Measurements from ENCODE around the gene ITGA11. TPM values are rescaled to one million over a fixed set of nuclear protein-coding genes. Genes with fewer than 3 reads are reported as not detected.

ITGA11 gene
- total and polyA plus RNA-seq, 8 donors: 0.19 to 4.1 (median 0.66) TPM

DNA sequence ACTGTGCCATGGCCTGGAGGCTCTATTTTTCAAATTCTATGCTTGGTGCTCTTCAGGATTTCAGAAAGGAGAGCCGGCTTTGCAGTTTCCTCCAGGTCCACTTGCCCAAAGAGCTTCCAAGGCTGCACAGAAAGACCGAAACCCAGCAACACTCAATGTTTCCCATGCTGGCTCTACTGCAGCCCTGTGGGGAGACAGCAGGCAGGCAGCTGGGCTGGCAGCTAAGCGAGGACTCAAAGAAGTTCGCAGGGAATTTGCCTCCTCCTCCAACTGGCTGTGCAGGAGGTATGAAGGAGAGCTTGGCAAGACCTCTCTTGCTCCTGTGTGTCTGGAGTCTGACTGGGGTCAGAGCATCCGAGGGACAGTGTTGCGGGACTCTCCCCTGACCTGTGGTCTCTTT, 17.4 kb upstream of the ITGA11 start:
- TF ChIP-seq, protein P1, sequence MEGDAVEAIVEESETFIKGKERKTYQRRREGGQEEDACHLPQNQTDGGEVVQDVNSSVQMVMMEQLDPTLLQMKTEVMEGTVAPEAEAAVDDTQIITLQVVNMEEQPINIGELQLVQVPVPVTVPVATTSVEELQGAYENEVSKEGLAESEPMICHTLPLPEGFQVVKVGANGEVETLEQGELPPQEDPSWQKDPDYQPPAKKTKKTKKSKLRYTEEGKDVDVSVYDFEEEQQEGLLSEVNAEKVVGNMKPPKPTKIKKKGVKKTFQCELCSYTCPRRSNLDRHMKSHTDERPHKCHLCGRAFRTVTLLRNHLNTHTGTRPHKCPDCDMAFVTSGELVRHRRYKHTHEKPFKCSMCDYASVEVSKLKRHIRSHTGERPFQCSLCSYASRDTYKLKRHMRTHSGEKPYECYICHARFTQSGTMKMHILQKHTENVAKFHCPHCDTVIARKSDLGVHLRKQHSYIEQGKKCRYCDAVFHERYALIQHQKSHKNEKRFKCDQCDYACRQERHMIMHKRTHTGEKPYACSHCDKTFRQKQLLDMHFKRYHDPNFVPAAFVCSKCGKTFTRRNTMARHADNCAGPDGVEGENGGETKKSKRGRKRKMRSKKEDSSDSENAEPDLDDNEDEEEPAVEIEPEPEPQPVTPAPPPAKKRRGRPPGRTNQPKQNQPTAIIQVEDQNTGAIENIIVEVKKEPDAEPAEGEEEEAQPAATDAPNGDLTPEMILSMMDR (IDR thresholded peaks at IDR 0.05): no peak
- ATAC-seq (no peak), DNase-seq (no peak), FAIRE-seq (no peak)
- Histone ChIP-seq H3K4me3 (no peak overlapping the region), H3K9me3 (no peaks in the 10 kb centered on the region), H3K27ac (no peak overlapping the region), H3K36me3 (no peaks in the 10 kb centered on the region), H3K4me1 (no peaks in the 10 kb centered on the region), H3K27me3 (no peaks in the 10 kb centered on the region)
- WGBS, 2 donors: 79 to 87% methylated on average over 6 of the region's 6 CpGs
- intact Hi-C loops (cut with DNase I): no loop called here

DNA sequence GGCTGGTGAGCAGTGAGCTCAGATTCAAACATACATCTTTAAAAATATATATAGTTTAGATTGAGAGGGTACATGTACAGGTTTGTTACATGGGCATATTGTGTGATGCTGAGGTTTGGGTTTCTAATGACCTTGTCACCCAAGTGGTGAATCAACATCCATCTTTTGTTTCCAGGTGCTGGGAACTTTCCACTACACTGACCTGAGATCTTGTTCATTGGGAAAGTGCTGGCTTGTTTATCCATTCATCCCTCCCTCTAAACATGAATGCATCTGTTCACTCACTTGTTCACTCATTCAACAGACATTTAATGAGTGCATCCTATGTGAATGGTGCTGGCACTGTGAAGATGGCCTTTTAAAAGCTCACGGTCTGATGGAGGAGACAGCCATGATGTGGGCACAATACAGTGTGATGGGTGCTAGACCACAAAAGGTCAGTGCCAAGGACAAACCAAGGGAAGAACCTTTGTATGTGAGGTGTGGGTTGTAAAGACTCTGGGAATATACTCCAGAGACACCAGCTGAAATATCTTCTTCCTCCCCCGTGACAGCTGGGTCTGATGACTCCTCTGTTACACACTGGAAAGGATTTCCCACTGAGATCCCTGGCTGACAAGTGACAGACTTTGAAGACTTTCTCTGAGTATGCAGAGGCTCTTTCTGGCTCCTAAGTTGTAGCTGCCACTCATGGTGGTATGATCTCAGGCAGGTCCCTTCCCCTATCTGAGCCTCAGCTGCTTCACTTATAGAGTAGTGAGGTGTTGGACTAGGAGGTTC, 16.2 kb upstream of the ITGA11 start:
- Histone ChIP-seq H3K4me1 (no peaks in the 10 kb centered on the region), H3K9me3 (no peaks in the 10 kb centered on the region), H3K27me3 (no peaks in the 10 kb centered on the region), H3K27ac (no peak overlapping the region), H3K4me3 (no peak overlapping the region), H3K36me3 (no peaks in the 10 kb centered on the region)
- intact Hi-C loops (cut with DNase I): no loop called here
- FAIRE-seq: no peak
- TF ChIP-seq, protein P1 (IDR thresholded peaks at IDR 0.05): no peak
- no peak for ATAC-seq
- 42 to 45% methylated on average over 2 of the region's 2 CpGs for WGBS, 2 donors
- no peak for DNase-seq

DNA sequence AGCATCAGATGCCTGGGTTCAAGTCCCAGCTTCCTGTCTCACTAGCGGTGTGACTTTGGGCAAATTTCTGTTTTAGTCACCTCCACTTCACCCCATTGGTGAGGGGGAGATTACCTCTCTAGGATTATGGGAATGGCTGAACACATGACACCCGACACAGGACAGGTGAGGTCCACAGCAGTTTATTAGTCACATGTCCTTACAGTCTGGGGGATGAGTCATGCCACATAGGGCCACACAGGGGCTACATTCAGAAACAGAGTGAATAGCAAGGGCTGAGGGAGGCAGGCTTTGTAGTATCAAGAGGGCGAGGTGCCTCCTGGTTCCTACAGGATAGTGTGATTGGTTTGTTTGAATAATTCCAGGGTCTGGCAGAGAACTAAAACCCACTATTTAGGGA, 15.2 kb upstream of the ITGA11 start:
- FAIRE-seq: no peak
- no peak overlapping the region for H3K4me3 ChIP-seq
- H3K27ac ChIP-seq: no peak overlapping the region
- ATAC-seq: no peak
- H3K36me3 ChIP-seq: no peaks in the 10 kb centered on the region
- DNase-seq: no peak
- H3K4me1 ChIP-seq: no peaks in the 10 kb centered on the region
- no peaks in the 10 kb centered on the region for H3K27me3 ChIP-seq
- TF ChIP-seq, protein P1 (IDR thresholded peaks at IDR 0.05): no peak
- WGBS, 2 donors: 82 to 85% methylated on average over 3 of the region's 3 CpGs
- intact Hi-C loops (cut with DNase I): no loop called here
- no peaks in the 10 kb centered on the region for H3K9me3 ChIP-seq

DNA sequence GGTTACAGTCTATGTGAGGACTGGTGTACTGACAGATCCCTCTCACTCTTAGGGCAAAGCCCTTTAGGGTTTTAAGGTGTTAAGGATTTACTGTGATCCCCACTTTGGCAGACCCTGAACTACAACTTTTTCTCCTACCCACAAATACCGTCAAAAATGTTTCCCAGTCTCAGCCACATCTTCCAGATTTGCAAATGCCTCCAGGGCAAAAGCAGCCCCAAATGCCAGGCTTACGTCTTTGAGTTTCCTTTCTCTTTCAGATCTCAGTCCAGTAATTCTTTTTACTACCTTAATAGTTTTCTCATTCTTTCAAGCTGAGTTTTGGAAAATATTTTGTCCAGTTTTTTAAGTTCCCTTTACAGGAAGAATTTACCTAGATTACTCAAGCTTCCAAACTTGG, 13.4 kb upstream of the ITGA11 start:
- intact Hi-C loops (cut with DNase I): no loop called here
- Histone ChIP-seq H3K9me3 (no peaks in the 10 kb centered on the region), H3K36me3 (no peaks in the 10 kb centered on the region), H3K27ac (no peak overlapping the region), H3K4me3 (no peak overlapping the region), H3K4me1 (no peaks in the 10 kb centered on the region), H3K27me3 (no peaks in the 10 kb centered on the region)
- FAIRE-seq: no peak
- DNase-seq: no peak
- 73 to 80% methylated on average over 2 of the region's 2 CpGs for WGBS, 2 donors
- TF ChIP-seq, protein P1 (IDR thresholded peaks at IDR 0.05): no peak
- ATAC-seq: no peak

DNA sequence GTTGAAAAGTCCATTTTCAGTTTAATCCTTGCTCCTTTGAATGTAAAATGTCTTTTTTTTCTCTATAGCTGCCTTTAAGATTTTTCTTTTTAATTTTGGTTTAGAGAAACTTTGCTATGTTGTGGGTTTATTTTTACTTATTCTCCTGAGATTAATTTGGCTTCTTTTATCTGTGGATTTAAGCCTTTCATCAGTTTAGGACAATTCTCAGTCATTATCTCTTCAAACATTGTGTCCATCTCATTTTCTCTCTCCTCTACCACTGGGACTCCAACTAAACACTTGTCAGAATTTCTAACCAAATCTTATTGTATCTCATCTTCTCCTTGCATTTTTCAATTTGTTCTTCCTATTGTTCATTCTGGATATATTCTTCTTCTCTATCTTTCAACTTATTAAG, 12.4 kb upstream of the ITGA11 start:
- no peaks in the 10 kb centered on the region for H3K27me3 ChIP-seq
- TF ChIP-seq, protein P1 (IDR thresholded peaks at IDR 0.05): no peak
- H3K4me3 ChIP-seq: no peak overlapping the region
- ATAC-seq: no peak
- intact Hi-C loops (cut with DNase I): no loop called here
- H3K36me3 ChIP-seq: no peaks in the 10 kb centered on the region
- no peak for FAIRE-seq
- no peaks in the 10 kb centered on the region for H3K4me1 ChIP-seq
- no peak overlapping the region for H3K27ac ChIP-seq
- H3K9me3 ChIP-seq: no peaks in the 10 kb centered on the region
- DNase-seq: no peak
